Suprapubic skin (tissue), 4 donors: ENCODE measurements around the gene C1QC. TPM values are rescaled to one million over a fixed set of nuclear protein-coding genes. Genes with fewer than 3 reads are reported as not detected.

ENCODE experiments used
- DNase-seq, 2 donors: peaks; one replicate each; pipeline ENCODE4 v3.0.0-alpha.2; 2019; ENCODE audit warnings: low spot score in 2 of 2
- H3K27ac ChIP-seq: fragments of 200-600 bp; sonication (generic); one replicate; pipeline ENCODE4 v1.5.1; 2019
- H3K27me3 ChIP-seq: fragments of 200-600 bp; sonication (generic); one replicate; pipeline ENCODE4 v1.5.1; 2019
- H3K36me3 ChIP-seq: fragments of 200-600 bp; sonication (generic); one replicate; pipeline ENCODE4 v1.5.1; 2019
- H3K4me1 ChIP-seq: fragments of 200-600 bp; sonication (generic); one replicate; pipeline ENCODE4 v1.5.1; 2019
- H3K4me3 ChIP-seq: fragments of 200-600 bp; sonication (generic); one replicate; pipeline ENCODE4 v1.5.1; 2019; ENCODE audit warnings: mild to moderate bottlenecking
- H3K9me3 ChIP-seq: fragments of 200-600 bp; sonication (generic); one replicate; pipeline ENCODE4 v1.5.1; 2019
- EP300 ChIP-seq: sonication (generic); formaldehyde crosslinking; IDR thresholded peaks from one replicate; pipeline ENCODE4 v1.6.1; 2017; ENCODE audit warnings: antibody characterized with exemption
- POLR2A ChIP-seq, 2 donors: fragments of 450-650 bp; IDR thresholded peaks; one replicate each; pipeline ENCODE4 v1.6.1; 2017; ENCODE audit warnings: antibody characterized with exemption in 2 of 2, mild to moderate bottlenecking in 2 of 2, moderate library complexity in 2 of 2
- POLR2AphosphoS5 ChIP-seq, 3 donors: sonication (generic); formaldehyde crosslinking; IDR thresholded peaks; one replicate each; pipeline ENCODE4 v1.6.1; 2017; ENCODE audit warnings: antibody characterized with exemption in 3 of 3
- WGBS: methylation state at CpG from one replicate; pipeline ENCODE4 v1.1.5; 2018; 5-methylcytosine and 5-hydroxymethylcytosine counted together
- total RNA-seq, 4 donors: library from RNA; depleted of rRNA; stranded (reverse); fragments of >200 nt; gene quantifications; one replicate each; pipeline ENCODE4 v1.1.0, GENCODE V29; 2016
- TF ChIP-seq, protein P1 (sequence below), 2 donors: fragments of 200-600 bp in 1 of 2; fragments of 450-650 bp in 1 of 2; sonication (generic) in 1 of 2; IDR thresholded peaks; one replicate each; pipeline ENCODE4 v1.5.1; 2016 to 2019; ENCODE audit warnings: antibody characterized with exemption in 2 of 2, mild to moderate bottlenecking in 1 of 2, moderate library complexity in 1 of 2

C1QC gene
- total RNA-seq, 4 donors from 2014 or later = 6.5 to 31.9 (median 20.4) TPM

DNA sequence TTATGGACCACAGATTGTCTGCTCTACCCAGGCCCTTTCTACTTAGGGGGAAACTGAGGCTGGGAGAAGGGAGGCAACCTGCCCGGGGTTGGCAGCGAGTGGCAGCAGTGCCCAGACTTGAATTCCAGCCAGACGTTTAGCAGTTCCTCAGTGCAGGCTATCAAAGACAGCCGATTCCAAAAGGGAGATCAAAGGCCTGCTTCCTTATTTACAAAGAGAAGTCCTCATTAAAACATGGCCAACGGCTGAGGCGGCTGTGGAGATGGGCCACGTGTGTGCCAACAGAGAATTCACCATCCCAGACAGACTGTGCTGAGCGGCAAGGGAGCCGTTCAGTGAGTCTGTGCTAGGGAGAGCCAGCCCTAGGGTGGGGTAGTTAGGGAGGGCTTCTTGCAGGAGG lies 37.3 kb downstream of the C1QC start:
- no peaks in the 10 kb centered on the region for H3K4me1 ChIP-seq
- no peak for DNase-seq
- H3K36me3 ChIP-seq = no peaks in the 10 kb centered on the region
- WGBS = 52% methylated on average over 9 of the region's 9 CpGs
- H3K27me3 ChIP-seq = peaks cover 23% of the 10 kb centered on the region
- no peaks in the 10 kb centered on the region for H3K9me3 ChIP-seq
- H3K4me3 ChIP-seq = no peak overlapping the region
- H3K27ac ChIP-seq = no peak overlapping the region
- TF ChIP-seq EP300 = no peak
- no peak for TF ChIP-seq POLR2AphosphoS5 (IDR thresholded peaks at IDR 0.05)
- TF ChIP-seq, protein P1, sequence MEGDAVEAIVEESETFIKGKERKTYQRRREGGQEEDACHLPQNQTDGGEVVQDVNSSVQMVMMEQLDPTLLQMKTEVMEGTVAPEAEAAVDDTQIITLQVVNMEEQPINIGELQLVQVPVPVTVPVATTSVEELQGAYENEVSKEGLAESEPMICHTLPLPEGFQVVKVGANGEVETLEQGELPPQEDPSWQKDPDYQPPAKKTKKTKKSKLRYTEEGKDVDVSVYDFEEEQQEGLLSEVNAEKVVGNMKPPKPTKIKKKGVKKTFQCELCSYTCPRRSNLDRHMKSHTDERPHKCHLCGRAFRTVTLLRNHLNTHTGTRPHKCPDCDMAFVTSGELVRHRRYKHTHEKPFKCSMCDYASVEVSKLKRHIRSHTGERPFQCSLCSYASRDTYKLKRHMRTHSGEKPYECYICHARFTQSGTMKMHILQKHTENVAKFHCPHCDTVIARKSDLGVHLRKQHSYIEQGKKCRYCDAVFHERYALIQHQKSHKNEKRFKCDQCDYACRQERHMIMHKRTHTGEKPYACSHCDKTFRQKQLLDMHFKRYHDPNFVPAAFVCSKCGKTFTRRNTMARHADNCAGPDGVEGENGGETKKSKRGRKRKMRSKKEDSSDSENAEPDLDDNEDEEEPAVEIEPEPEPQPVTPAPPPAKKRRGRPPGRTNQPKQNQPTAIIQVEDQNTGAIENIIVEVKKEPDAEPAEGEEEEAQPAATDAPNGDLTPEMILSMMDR (IDR thresholded peaks at IDR 0.05) = no peak
- TF ChIP-seq POLR2A (IDR thresholded peaks at IDR 0.05) = no peak

- H3K4me3 ChIP-seq = no peak overlapping the region
- H3K4me1 ChIP-seq = no peaks in the 10 kb centered on the region
- no peak overlapping the region for H3K27ac ChIP-seq
- H3K27me3 ChIP-seq = peaks cover 20% of the 10 kb centered on the region
- no peak for DNase-seq
- TF ChIP-seq POLR2AphosphoS5 (IDR thresholded peaks at IDR 0.05) = no peak
- TF ChIP-seq POLR2A (IDR thresholded peaks at IDR 0.05) = no peak
- no peaks in the 10 kb centered on the region for H3K36me3 ChIP-seq
- no peaks in the 10 kb centered on the region for H3K9me3 ChIP-seq
- 62% methylated on average over 14 of the region's 15 CpGs for whole genome bisulfite sequencing
These were observed 38.3 kb downstream of the C1QC start for GRCh38 chr1:22681556-22682276.

DNA sequence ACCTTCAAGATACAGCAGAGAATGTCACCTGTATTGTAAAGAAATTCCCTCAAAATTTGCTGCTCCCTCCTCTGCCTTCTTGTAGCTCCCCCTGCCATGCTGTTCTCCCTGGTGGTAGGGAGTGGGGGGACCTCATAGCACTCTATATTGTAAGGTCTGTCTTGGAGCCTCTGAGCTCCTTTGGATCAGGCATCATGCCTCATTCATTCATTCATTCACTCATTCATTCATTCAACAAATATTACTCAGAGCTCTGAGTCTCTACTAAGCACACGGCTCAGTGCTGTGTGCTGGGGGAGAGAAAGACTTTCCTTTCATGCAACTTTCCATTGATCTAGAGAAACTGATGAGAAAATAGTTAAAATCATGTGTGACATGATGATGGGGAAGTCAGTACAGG lies 40.1 kb downstream of the C1QC start:
- H3K4me3 ChIP-seq = no peak overlapping the region
- peaks cover 18% of the 10 kb centered on the region for H3K27me3 ChIP-seq
- H3K4me1 ChIP-seq = no peaks in the 10 kb centered on the region
- no peak overlapping the region for H3K27ac ChIP-seq
- 65% methylated on average over 1 of the region's 1 CpG for WGBS
- TF ChIP-seq POLR2A (IDR thresholded peaks at IDR 0.05) (no peak), POLR2AphosphoS5 (IDR thresholded peaks at IDR 0.05) (no peak), EP300 (no peak)
- TF ChIP-seq, protein P1 (IDR thresholded peaks at IDR 0.05) = no peak
- H3K9me3 ChIP-seq = no peaks in the 10 kb centered on the region
- H3K36me3 ChIP-seq = no peaks in the 10 kb centered on the region
- DNase-seq = no peak

DNA sequence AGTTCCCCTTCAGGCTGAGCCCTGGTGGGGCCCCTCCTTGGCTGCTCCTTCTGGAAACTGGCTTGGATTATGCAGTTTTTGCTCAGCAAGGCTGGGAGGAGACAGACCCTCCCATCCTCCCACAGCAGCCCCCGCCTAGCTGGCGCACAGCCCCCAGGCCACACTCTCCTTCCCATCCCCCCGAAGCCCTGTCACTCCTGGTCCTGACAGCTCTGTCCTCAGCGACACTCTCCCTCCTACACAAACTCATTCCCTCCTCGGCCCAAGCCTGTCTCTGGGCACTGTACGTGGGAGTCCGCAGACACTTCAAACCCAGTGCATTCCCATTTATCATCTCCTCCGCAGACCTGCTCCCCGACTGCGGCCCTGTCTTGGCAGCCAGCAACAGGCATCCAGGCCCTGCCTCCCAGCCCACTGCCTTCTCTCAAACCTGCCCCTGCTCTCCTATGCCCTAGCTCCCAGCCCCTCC lies 42.2 kb downstream of the C1QC start:
- Histone ChIP-seq H3K9me3 (no peaks in the 10 kb centered on the region), H3K27ac (no peak overlapping the region), H3K27me3 (peaks cover 18% of the 10 kb centered on the region), H3K4me1 (no peaks in the 10 kb centered on the region), H3K4me3 (no peak overlapping the region), H3K36me3 (no peaks in the 10 kb centered on the region)
- DNase-seq = no peak
- 42% methylated on average over 10 of the region's 10 CpGs for WGBS
- TF ChIP-seq, protein P1 (IDR thresholded peaks at IDR 0.05) = no peak
- no peak for TF ChIP-seq EP300
- TF ChIP-seq POLR2AphosphoS5 (IDR thresholded peaks at IDR 0.05) = no peak
- no peak for TF ChIP-seq POLR2A (IDR thresholded peaks at IDR 0.05)

- 69% methylated on average over 2 of the region's 2 CpGs for WGBS
- Histone ChIP-seq H3K4me1 (no peaks in the 10 kb centered on the region), H3K27ac (no peak overlapping the region), H3K9me3 (no peaks in the 10 kb centered on the region), H3K27me3 (peaks cover 16% of the 10 kb centered on the region), H3K4me3 (no peak overlapping the region), H3K36me3 (no peaks in the 10 kb centered on the region)
- TF ChIP-seq, protein P1 (IDR thresholded peaks at IDR 0.05) = no peak
- no peak for TF ChIP-seq EP300
- no peak for TF ChIP-seq POLR2A (IDR thresholded peaks at IDR 0.05)
- no peak for TF ChIP-seq POLR2AphosphoS5 (IDR thresholded peaks at IDR 0.05)
- DNase-seq = no peak
These were observed 43.8 kb downstream of the C1QC start for GRCh38 chr1:22687191-22687590.
